HG03175 (cell line): ENCODE results near the gene ZNF584.

Source experiments
- ATAC-seq: cut with Tn5 transposase; IDR thresholded peaks from one replicate; pipeline ENCODE4 v1.9.1; 2021; ENCODE audit warnings: mild to moderate bottlenecking, moderate library complexity; ENCODE audit not compliant: unreplicated experiment

The ZNF584 gene

DNA sequence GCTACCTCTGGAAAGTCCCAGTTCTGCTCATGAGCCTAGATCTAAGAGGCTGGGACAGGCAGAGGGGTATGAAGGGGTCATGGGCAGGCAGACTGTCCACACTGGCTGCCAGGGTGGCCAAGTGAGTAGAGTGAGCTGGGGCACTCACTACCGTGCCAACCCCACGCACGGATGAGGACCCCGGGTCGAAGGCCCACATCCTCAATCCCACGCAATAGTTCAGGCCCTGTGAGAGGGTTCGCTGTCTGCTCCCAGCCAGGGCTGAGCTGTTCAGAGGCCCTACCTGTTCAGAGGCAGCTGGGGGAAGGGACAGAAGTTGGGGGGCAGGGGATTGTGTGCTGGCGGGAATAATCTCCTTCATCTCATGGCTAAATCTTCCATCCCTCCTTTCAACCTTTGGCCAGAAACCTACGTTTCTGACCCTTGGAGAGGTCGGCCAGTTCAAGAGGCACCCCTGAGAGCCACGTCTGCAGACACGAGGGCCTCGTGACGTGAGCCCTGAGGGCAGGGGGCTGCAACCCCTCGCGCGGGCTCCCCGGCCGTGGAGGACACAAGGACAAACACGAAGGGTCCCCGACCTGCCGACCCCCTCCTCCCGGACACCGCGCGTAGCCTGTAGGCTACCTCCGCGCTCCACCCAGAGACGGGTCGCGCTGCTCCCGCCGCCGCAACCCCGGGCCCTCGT lies 22.4 kb upstream of the ZNF584 start:
- ATAC-seq, result peak; percentile 11

GRCh38 chr19:58386576-58387337 lies 21.7 kb upstream of the ZNF584 start, which contains the start of gene RPS5:
RPS5 (plus strand) TSS chr19:58387269; CDS start chr19:58388138, 869 bp downstream.
- ATAC-seq, result peak; percentile 90

GRCh38 chr19:58387338-58388174 lies 20.9 kb upstream of the ZNF584 start:
- ATAC-seq, result no peak

DNA sequence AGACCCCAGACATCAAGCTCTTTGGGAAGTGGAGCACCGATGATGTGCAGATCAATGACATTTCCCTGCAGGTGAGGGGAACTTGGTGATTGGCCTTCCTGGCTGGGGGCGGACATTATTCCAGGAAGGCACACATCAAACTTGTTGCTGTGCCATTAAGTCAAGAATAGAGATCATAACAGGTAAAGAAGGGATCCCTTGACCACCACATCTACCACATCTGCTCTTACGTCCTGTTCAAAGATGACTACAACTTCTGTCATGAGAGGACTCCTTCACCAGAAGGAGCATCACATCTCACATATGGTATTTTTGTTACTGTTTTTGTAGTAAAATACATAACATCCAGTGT lies 20.3 kb upstream of the ZNF584 start:
- ATAC-seq, result no peak

- no peak for ATAC-seq
Observed at GRCh38 chr19:58392945-58393724, 15.3 kb upstream of the ZNF584 start.

GRCh38 chr19:58393725-58394033 lies 14.8 kb upstream of the ZNF584 start:
- ATAC-seq, result no peak

GRCh38 chr19:58394821-58395219 lies 13.6 kb upstream of the ZNF584 start:
- ATAC-seq, result no peak

- no peak for ATAC-seq
Observed at GRCh38 chr19:58395220-58395978, 13.1 kb upstream of the ZNF584 start, which contains the start of gene RNF225. RNF225 (plus strand) TSS chr19:58395656; CDS start chr19:58396090, 434 bp downstream.

DNA sequence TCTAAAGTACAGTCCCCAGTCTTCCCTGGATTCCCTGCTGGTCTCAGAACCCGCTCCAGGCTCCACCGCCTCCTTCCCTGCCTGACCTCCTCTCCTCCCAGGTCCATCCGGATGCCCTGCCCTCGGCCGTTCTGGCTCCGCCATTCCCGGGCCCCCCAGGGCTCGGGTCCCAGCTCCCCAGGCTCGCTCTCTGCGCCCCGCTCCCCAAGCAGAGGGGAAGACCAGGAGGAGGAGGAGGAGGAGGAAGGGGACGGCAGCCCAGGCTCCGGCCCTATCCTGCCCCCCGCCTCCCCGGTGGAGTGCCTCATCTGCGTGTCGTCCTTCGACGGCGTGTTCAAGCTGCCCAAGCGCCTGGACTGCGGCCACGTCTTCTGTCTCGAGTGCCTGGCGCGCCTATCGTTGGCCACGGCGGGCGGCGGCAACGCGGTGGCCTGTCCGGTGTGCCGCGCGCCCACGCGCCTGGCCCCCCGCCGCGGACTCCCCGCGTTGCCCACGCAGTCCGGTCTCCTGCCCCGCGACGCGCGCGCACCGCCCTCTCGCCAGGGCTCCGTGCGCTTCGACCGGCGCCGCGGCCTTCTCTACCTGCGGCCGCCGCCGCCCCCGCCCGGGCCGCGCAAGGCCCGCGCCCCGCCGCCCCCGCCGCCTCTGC lies 12.3 kb upstream of the ZNF584 start:
- no peak for ATAC-seq

GRCh38 chr19:58396691-58397532 lies 11.5 kb upstream of the ZNF584 start:
- ATAC-seq, result no peak

- no peak for ATAC-seq
Observed at GRCh38 chr19:58397533-58398037, 10.9 kb upstream of the ZNF584 start.

DNA sequence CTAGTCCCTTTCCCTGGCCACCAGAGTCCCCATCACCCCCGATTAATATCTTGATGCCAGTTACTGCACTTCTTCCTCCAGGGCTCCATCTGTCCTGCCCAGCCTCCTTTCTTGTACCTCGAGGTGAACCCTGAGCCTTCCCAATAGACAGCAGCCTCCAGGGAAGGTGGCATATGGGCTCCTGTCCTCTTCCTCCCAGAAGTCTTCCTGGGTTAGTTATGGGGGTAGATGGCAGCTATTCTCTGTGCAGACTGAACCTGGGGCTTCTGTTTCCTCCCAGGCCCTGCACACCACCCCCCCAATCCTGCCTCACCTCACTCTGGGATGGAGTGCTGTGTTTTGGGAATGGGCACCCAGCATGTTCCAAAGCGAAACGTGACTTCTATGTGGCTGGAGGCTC lies 10.4 kb upstream of the ZNF584 start:
- ATAC-seq, result no peak

GRCh38 chr19:58398545-58398944 lies 9.9 kb upstream of the ZNF584 start:
- no peak for ATAC-seq

DNA sequence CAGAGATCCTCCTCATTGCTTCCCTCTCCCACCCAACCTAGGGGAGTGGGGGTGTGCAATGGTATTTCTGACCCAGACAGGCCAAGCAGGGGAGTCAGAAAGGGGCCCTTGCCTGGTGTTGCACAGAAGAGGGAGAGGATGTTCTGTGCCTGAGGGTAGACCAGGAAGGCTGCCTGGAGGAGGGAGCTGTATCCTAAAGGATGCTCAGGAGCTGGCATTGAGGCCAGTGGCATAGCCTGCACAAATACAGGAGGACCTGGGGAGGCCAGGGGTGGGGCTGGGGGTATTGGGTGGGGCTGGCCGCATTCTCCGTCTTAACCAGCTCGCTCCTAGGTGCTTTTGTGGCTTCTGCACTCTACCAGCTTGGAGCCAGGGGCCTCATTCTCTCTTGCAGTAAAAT lies 8.5 kb upstream of the ZNF584 start:
- ATAC-seq, result no peak

- no peak for ATAC-seq
Observed at GRCh38 chr19:58400316-58400915, 8.0 kb upstream of the ZNF584 start.

GRCh38 chr19:58400916-58401839 lies 7.3 kb upstream of the ZNF584 start:
- ATAC-seq, result peak; percentile 98

DNA sequence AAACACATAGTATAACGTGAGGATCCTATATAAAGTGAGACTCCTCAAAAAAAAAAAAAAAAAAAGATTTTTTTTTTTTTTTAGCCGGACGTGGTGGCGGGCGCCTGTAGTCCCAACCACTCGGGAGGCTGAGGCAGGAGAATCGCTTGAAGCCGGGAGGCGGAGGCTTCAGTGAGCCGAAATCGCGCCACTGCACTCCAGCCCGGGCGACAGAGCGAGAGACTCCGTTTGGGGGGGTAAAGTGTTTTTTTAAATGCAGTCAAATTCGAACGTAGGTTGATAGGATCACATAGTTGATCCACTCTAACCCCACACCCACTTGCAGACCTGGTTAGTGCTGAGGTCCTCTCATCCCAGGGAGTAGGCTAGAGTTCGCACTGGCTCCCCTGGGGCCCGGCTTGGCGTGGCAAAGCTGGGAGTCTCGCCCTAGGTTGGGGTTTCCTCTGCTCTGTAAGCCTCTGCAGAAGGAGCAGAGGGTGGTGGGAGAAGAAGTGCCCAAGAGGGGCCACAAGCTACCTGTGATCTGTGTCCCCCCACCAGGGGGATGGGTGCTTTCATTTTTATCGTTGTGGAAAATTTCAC lies 6.5 kb upstream of the ZNF584 start:
- ATAC-seq, result no peak
